ENCODE data around the gene DDAH1.

- TF ChIP-seq, protein P1, sequence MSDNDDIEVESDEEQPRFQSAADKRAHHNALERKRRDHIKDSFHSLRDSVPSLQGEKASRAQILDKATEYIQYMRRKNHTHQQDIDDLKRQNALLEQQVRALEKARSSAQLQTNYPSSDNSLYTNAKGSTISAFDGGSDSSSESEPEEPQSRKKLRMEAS (CRISPR knock-in tag; IDR thresholded peaks at IDR 0.05), result no peak
- no peak for TF ChIP-seq PREB (CRISPR knock-in tag; IDR thresholded peaks at IDR 0.05; ENCODE audit: borderline replicate concordance)
- TF ChIP-seq MYBL2 (CRISPR knock-in tag; IDR thresholded peaks at IDR 0.05), result no peak
- TF ChIP-seq, protein P2, sequence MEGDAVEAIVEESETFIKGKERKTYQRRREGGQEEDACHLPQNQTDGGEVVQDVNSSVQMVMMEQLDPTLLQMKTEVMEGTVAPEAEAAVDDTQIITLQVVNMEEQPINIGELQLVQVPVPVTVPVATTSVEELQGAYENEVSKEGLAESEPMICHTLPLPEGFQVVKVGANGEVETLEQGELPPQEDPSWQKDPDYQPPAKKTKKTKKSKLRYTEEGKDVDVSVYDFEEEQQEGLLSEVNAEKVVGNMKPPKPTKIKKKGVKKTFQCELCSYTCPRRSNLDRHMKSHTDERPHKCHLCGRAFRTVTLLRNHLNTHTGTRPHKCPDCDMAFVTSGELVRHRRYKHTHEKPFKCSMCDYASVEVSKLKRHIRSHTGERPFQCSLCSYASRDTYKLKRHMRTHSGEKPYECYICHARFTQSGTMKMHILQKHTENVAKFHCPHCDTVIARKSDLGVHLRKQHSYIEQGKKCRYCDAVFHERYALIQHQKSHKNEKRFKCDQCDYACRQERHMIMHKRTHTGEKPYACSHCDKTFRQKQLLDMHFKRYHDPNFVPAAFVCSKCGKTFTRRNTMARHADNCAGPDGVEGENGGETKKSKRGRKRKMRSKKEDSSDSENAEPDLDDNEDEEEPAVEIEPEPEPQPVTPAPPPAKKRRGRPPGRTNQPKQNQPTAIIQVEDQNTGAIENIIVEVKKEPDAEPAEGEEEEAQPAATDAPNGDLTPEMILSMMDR (IDR thresholded peaks at IDR 0.05), result no peak
- TF ChIP-seq NFYB (CRISPR knock-in tag; conservative IDR thresholded peaks at IDR 0.05; ENCODE audit: low read depth), result no peak
- no peak for TF ChIP-seq CREB1 (CRISPR knock-in tag; IDR thresholded peaks at IDR 0.05)
- no peak for TF ChIP-seq KAT7 (CRISPR knock-in tag; IDR thresholded peaks at IDR 0.05; ENCODE audit: borderline replicate concordance)
- TF ChIP-seq, protein P3, sequence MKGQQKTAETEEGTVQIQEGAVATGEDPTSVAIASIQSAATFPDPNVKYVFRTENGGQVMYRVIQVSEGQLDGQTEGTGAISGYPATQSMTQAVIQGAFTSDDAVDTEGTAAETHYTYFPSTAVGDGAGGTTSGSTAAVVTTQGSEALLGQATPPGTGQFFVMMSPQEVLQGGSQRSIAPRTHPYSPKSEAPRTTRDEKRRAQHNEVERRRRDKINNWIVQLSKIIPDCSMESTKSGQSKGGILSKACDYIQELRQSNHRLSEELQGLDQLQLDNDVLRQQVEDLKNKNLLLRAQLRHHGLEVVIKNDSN (CRISPR knock-in tag; IDR thresholded peaks at IDR 0.05), result no peak
- no peak for TF ChIP-seq TCF7 (CRISPR knock-in tag; IDR thresholded peaks at IDR 0.05; ENCODE audit: low read depth)
- no peak for TF ChIP-seq NR1H2 (CRISPR knock-in tag; IDR thresholded peaks at IDR 0.05)
Measured at GRCh38 chr1:85320371-85321131, 144.4 kb downstream of the DDAH1 start.

Data from WTC11 (cell line).